C4-2B (cell line): ENCODE measurements around the gene SSH2.

Experiments used
- ZFX ChIP-seq: fragments of 450-650 bp; IDR thresholded peaks from 2 replicates; pipeline ENCODE4 v1.6.1; 2017
- TF ChIP-seq, protein P1 (sequence below): fragments of 450-650 bp; conservative IDR thresholded peaks from 2 replicates; pipeline ENCODE4 v1.5.1; 2017; ENCODE audit warnings: mild to moderate bottlenecking

DNA sequence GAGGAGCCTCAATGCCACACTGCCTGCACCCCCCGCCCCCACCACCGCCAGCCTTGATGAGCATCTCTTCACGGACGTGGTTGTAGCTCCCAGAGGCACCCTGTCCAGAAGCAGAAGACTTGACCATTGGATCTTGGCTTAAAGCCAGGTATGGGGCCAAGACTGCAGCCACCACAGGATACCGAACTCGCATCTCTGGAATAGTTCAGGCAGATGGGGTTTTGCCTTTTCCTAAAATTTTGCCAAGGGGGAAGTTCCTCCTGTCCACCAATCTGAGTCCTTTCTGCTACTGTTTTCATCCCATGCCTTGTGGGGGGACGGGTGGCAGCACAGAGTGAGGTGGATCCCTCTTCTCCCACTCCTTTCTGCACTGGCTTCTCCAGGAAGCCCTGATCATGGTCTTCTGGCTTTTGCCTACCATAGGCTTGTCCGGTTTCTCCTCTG lies 308.3 kb downstream of the SSH2 start:
- TF ChIP-seq, protein P1, sequence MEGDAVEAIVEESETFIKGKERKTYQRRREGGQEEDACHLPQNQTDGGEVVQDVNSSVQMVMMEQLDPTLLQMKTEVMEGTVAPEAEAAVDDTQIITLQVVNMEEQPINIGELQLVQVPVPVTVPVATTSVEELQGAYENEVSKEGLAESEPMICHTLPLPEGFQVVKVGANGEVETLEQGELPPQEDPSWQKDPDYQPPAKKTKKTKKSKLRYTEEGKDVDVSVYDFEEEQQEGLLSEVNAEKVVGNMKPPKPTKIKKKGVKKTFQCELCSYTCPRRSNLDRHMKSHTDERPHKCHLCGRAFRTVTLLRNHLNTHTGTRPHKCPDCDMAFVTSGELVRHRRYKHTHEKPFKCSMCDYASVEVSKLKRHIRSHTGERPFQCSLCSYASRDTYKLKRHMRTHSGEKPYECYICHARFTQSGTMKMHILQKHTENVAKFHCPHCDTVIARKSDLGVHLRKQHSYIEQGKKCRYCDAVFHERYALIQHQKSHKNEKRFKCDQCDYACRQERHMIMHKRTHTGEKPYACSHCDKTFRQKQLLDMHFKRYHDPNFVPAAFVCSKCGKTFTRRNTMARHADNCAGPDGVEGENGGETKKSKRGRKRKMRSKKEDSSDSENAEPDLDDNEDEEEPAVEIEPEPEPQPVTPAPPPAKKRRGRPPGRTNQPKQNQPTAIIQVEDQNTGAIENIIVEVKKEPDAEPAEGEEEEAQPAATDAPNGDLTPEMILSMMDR, result no peak
- TF ChIP-seq ZFX, result no peak
